CD4-positive, alpha-beta T cell treated with Interleukin-21 for 1 hour (primary cell): Measurements from ENCODE around the gene CEND1.
"Not testable (repeated sequence)": the region's sequence is repeated elsewhere in the genome, so short reads cannot be mapped to it uniquely, and the experiment has no call there.

Experiments used
- DNase-seq: peaks from one replicate; pipeline ENCODE4 v3.0.0-alpha.2; 2020

CEND1 gene

GRCh38 chr11:763073-763463 is 26.8 kb downstream of the CEND1 start:
- no peak for DNase-seq

GRCh38 chr11:762421-763072 is 27.3 kb downstream of the CEND1 start:
- DNase-seq = peak; percentile 9

- no peak for DNase-seq
Measured at GRCh38 chr11:761526-762108, 28.3 kb downstream of the CEND1 start.

GRCh38 chr11:760236-760635 is 29.7 kb downstream of the CEND1 start:
- no peak for DNase-seq

- DNase-seq = no peak
Measured at GRCh38 chr11:749731-750130, 40.2 kb downstream of the CEND1 start.

- DNase-seq = no peak
Measured at GRCh38 chr11:748007-748359, 41.9 kb downstream of the CEND1 start.

- peak; percentile 88 for DNase-seq
Measured at GRCh38 chr11:747158-748006, 42.5 kb downstream of the CEND1 start, which contains the start of gene TALDO1. TALDO1 (plus strand) TSS chr11:747464; CDS start chr11:747482, 18 bp downstream.

GRCh38 chr11:746289-747157 is 43.4 kb downstream of the CEND1 start:
- DNase-seq = peak; percentile 17

GRCh38 chr11:745428-745827 is 44.5 kb downstream of the CEND1 start:
- DNase-seq = no peak

GRCh38 chr11:742571-743201 is 47.2 kb downstream of the CEND1 start:
- no peak for DNase-seq

GRCh38 chr11:742156-742546 is 47.7 kb downstream of the CEND1 start:
- no peak for DNase-seq

GRCh38 chr11:737899-738298 is 52.0 kb downstream of the CEND1 start:
- not testable (repeated sequence) for DNase-seq

GRCh38 chr11:737366-737765 is 52.5 kb downstream of the CEND1 start:
- no peak for DNase-seq
